HepG2 (cell line): ENCODE measurements around the gene CRKL. TPM values are rescaled to one million over a fixed set of nuclear protein-coding genes. Genes with fewer than 3 reads are reported as not detected.

Experiments
- GATAD1 ChIP-seq: IDR thresholded peaks from 2 replicates; pipeline ENCODE4 v1.6.1; 2016; ENCODE audit warnings: missing genetic modification reagents, missing compliant biosample characterization
- KDM6A ChIP-seq: IDR thresholded peaks from 2 replicates; pipeline ENCODE4 v1.6.1; 2016; ENCODE audit warnings: low read depth
- NCOA5 ChIP-seq: sonication (generic); formaldehyde crosslinking; IDR thresholded peaks from 2 replicates; pipeline ENCODE4 v1.4.0; 2020; ENCODE audit warnings: missing genetic modification reagents
- NR0B2 ChIP-seq: sonication (generic); formaldehyde crosslinking; IDR thresholded peaks from 2 replicates; pipeline ENCODE4 v1.4.0; 2020; ENCODE audit warnings: mild to moderate bottlenecking, missing genetic modification reagents
- POLR2AphosphoS5 ChIP-seq: IDR thresholded peaks from 2 replicates; pipeline ENCODE4 v1.6.1; 2012; ENCODE audit warnings: low read depth, low read length
- REL ChIP-seq: sonication (generic); formaldehyde crosslinking; conservative IDR thresholded peaks from 2 replicates; pipeline ENCODE4 v1.8.0; 2022; ENCODE audit warnings: mild to moderate bottlenecking, missing genetic modification reagents, moderate library complexity
- SIX1 ChIP-seq: sonication (generic); formaldehyde crosslinking; IDR thresholded peaks from 2 replicates; pipeline ENCODE4 v1.4.0; 2020; ENCODE audit warnings: missing genetic modification reagents, borderline replicate concordance
- SSRP1 ChIP-seq: IDR thresholded peaks from 2 replicates; pipeline ENCODE4 v1.6.1; 2016; ENCODE audit warnings: control low read depth
- TFDP2 ChIP-seq: sonication (generic); formaldehyde crosslinking; IDR thresholded peaks from 2 replicates; pipeline ENCODE4 v1.4.0; 2020; ENCODE audit warnings: missing genetic modification reagents
- ZBTB3 ChIP-seq: sonication (generic); formaldehyde crosslinking; IDR thresholded peaks from 2 replicates; pipeline ENCODE4 v1.4.0; 2020; ENCODE audit warnings: low read depth, mild to moderate bottlenecking, moderate library complexity, missing genetic modification reagents, borderline replicate concordance
- ZBTB7B ChIP-seq: sonication (generic); formaldehyde crosslinking; IDR thresholded peaks from 2 replicates; pipeline ENCODE4 v1.4.0; 2020; ENCODE audit warnings: missing genetic modification reagents
- ZBTB8A ChIP-seq: sonication (generic); formaldehyde crosslinking; IDR thresholded peaks from 2 replicates; pipeline ENCODE4 v1.4.0; 2020; ENCODE audit warnings: mild to moderate bottlenecking, low read depth, missing genetic modification reagents, borderline replicate concordance
- ZIK1 ChIP-seq: sonication (generic); formaldehyde crosslinking; IDR thresholded peaks from 2 replicates; pipeline ENCODE4 v1.5.0; 2020; ENCODE audit warnings: mild to moderate bottlenecking, low read depth, missing genetic modification reagents, borderline replicate concordance
- ZNF20 ChIP-seq: sonication (generic); formaldehyde crosslinking; IDR thresholded peaks from 2 replicates; pipeline ENCODE4 v1.4.0; 2020; ENCODE audit warnings: mild to moderate bottlenecking, moderate library complexity, missing genetic modification reagents
- ZNF274 ChIP-seq: sonication (generic); formaldehyde crosslinking; IDR thresholded peaks from 2 replicates; pipeline ENCODE4 v1.5.1; 2020; ENCODE audit warnings: mild to moderate bottlenecking, missing genetic modification reagents
- ZNF280D ChIP-seq: sonication (generic); formaldehyde crosslinking; IDR thresholded peaks from 2 replicates; pipeline ENCODE4 v1.5.1; 2020; ENCODE audit warnings: mild to moderate bottlenecking, missing genetic modification reagents
- ZNF343 ChIP-seq: sonication (generic); formaldehyde crosslinking; IDR thresholded peaks from 2 replicates; pipeline ENCODE4 v1.4.0; 2020; ENCODE audit warnings: mild to moderate bottlenecking, missing genetic modification reagents
- ZNF431 ChIP-seq: sonication (generic); formaldehyde crosslinking; IDR thresholded peaks from 2 replicates; pipeline ENCODE4 v1.9.0; 2022; ENCODE audit warnings: missing genetic modification reagents, low read depth, mild to moderate bottlenecking, borderline replicate concordance
- ZNF574 ChIP-seq: sonication (generic); formaldehyde crosslinking; IDR thresholded peaks from 2 replicates; pipeline ENCODE4 v1.4.0; 2020; ENCODE audit warnings: missing genetic modification reagents
- ZNF75D ChIP-seq: sonication (generic); formaldehyde crosslinking; IDR thresholded peaks from 2 replicates; pipeline ENCODE4 v1.8.1; 2023; ENCODE audit warnings: missing genetic modification reagents, mild to moderate bottlenecking, borderline replicate concordance
- ZNF781 ChIP-seq: sonication (generic); formaldehyde crosslinking; IDR thresholded peaks from 2 replicates; pipeline ENCODE4 v1.5.1; 2020; ENCODE audit warnings: borderline replicate concordance, mild to moderate bottlenecking, missing genetic modification reagents; ENCODE audit errors: not compliant biosample characterization
- ZNF883 ChIP-seq: sonication (generic); formaldehyde crosslinking; IDR thresholded peaks from 2 replicates; pipeline ENCODE4 v1.5.1; 2020; ENCODE audit warnings: mild to moderate bottlenecking, missing genetic modification reagents; ENCODE audit errors: not compliant biosample characterization
- polyA plus RNA-seq, 8 experiments: library from polyadenylated mRNA; depleted of rRNA in 3 of 8; stranded (reverse) in 7 of 8; unstranded in 1 of 8; fragments of >200 nt; fragmentation: Illumina TruSeq in 4 of 8; extraction: Trizol in 4 of 8; gene quantifications; 2 replicates each; pipeline versions ENCODE4 v1.2.1 to v1.2.3, GENCODE V29; 2011 to 2016; ENCODE audit warnings: low read depth in 4 of 8, missing spikeins in 1 of 8, mixed read lengths in 1 of 8; ENCODE audit not compliant: insufficient read depth in 1 of 8
- total RNA-seq, 5 experiments: library from RNA; depleted of rRNA; stranded (reverse); fragments of >200 nt; fragmentation: Illumina TruSeq; extraction: Trizol; gene quantifications; 2 replicates each; pipeline ENCODE4 v1.2.3, GENCODE V29; 2016; ENCODE audit warnings: low read depth in 1 of 5

Gene CRKL
- total and polyA plus RNA-seq, 2 of the 13 experiments (the other 11 are each of a cell fraction or from before 2014, with no cell fraction given) = 37.4 to 60.6 TPM

GRCh38 chr22:20981787-20982562, 64.8 kb downstream of the CRKL start, which contains the start of gene LZTR1 (continued):
- TF ChIP-seq POLR2AphosphoS5 (peak; percentile 93), SIX1 (CRISPR knock-in tag) (no peak), ZNF20 (CRISPR knock-in tag) (peak; percentile 72; the same call in 1 of the 2 replicates), ZNF280D (CRISPR knock-in tag) (peak; percentile 91), REL (CRISPR knock-in tag) (no peak), ZNF883 (CRISPR knock-in tag) (peak; percentile 82), ZBTB7B (CRISPR knock-in tag) (peak; percentile 60; the same call in 1 of the 2 replicates), TFDP2 (peak; percentile 80), ZNF781 (CRISPR knock-in tag) (peak; percentile 89), ZNF431 (peak; percentile 45; the same call in 1 of the 2 replicates), ZBTB8A (CRISPR knock-in tag) (no peak), GATAD1 (CRISPR knock-in tag) (peak; percentile 95), ZBTB3 (CRISPR knock-in tag) (peak; percentile 62; the same call in 1 of the 2 replicates), ZNF274 (peak; percentile 88), SSRP1 (CRISPR knock-in tag) (0 out of 2 replicates have a peak, but pooled peaks have one; percentile 44), KDM6A (no peak), ZNF343 (CRISPR knock-in tag) (peak; percentile 89; the same call in 1 of the 2 replicates), NR0B2 (CRISPR knock-in tag) (peak; percentile 84), ZNF75D (no peak), ZNF574 (peak; percentile 97), NCOA5 (CRISPR knock-in tag) (peak; percentile 82; the same call in 1 of the 2 replicates), ZIK1 (CRISPR knock-in tag) (peak; percentile 87; the same call in 1 of the 2 replicates)
